Prostate gland (tissue), 2 donors: ENCODE data around the gene KL. TPM values are rescaled to one million over a fixed set of nuclear protein-coding genes. Genes with fewer than 3 reads are reported as not detected.

ENCODE experiments used
- DNase-seq: peaks from one replicate; pipeline ENCODE4 v3.0.0-alpha.2; 2019; ENCODE audit warnings: low spot score
- H3K27ac ChIP-seq, 2 donors: fragments of 200-600 bp; sonication (generic); 2 replicates each; pipeline ENCODE4 v1.5.1; 2017 to 2019
- H3K27me3 ChIP-seq: fragments of 200-600 bp; sonication (generic); replicated peaks from 2 replicates; pipeline ENCODE4 v1.5.1; 2019; ENCODE audit not compliant: insufficient read depth
- H3K36me3 ChIP-seq, 2 donors: fragments of 200-600 bp; sonication (generic); 1 replicate in 1 of 2; 2 replicates in 1 of 2; pipeline versions ENCODE4 v1.5.1 to v1.8.1; 2017 to 2019
- H3K4me1 ChIP-seq: fragments of 200-600 bp; sonication (generic); replicated peaks from 2 replicates; pipeline ENCODE4 v1.5.1; 2019
- H3K4me3 ChIP-seq, 2 donors: fragments of 200-600 bp; sonication (generic); 2 replicates each; pipeline ENCODE4 v1.5.1; 2017 to 2019
- H3K9me3 ChIP-seq: fragments of 200-600 bp; sonication (generic); 2 replicates; pipeline ENCODE4 v1.5.1; 2017
- CTCF ChIP-seq, 4 experiments: fragments of 200-600 bp in 2 of 4; fragments of 450-650 bp in 2 of 4; sonication (generic) in 2 of 4; IDR thresholded peaks; 1 replicate in 3 of 4; 2 replicates in 1 of 4; pipeline ENCODE4 v1.5.1; 2016 to 2019; ENCODE audit warnings: antibody characterized with exemption in 4 of 4, mild to moderate bottlenecking in 2 of 4, moderate library complexity in 2 of 4
- POLR2A ChIP-seq: fragments of 450-650 bp; IDR thresholded peaks from one replicate; pipeline ENCODE4 v1.6.1; 2016; ENCODE audit warnings: antibody characterized with exemption, mild to moderate bottlenecking
- POLR2AphosphoS5 ChIP-seq: sonication (generic); formaldehyde crosslinking; IDR thresholded peaks from one replicate; pipeline ENCODE4 v1.6.1; 2017; ENCODE audit warnings: antibody characterized with exemption
- WGBS: methylation state at CpG from one replicate; pipeline ENCODE4 v1.1.5; 2018; 5-methylcytosine and 5-hydroxymethylcytosine counted together
- intact Hi-C: fragments of 100-400 bp; cut with DNase I; formaldehyde crosslinking; loops from one replicate; pipeline ENCODE4 v1.14.2; 2022
- total RNA-seq, 2 donors: library from RNA; depleted of rRNA; stranded (reverse); fragments of >200 nt; gene quantifications; one replicate each; pipeline ENCODE4 v1.1.0, GENCODE V29; 2016

KL gene
- total RNA-seq, 2 donors from 2014 or later: 13.9 to 46.8 TPM

DNA sequence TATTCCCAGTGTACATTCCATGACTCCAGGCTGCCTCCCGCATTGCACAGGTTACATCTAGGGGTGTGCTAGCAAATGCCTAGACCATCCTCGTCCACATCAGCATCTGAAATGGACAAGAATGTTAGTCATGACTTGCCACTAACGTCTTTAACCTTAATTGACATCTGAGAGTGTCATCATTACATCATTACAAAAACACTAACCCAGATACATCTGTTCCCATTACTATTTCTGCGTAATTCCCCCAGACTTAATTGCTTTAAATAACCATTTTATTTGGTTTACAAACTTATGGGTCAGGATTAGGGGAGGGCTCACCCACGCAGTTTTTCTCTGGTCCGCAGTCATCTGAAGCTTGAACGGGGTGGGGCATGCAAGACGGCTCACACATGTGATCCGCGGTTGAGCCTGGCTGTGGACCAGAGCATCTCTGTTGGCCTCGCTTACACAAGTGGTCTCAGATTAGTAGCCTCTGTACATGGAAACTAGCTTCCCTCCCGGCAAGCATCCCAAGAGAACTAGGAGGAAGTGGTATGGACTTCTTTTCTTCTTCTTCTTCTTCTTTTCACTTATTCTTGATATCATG, 15.9 kb downstream of the KL start:
- Histone ChIP-seq H3K27ac (no peak overlapping the region), H3K4me3 (no peak overlapping the region), H3K4me1 (no peaks in the 10 kb centered on the region), H3K9me3 (no peaks in the 10 kb centered on the region), H3K36me3 (no peaks in the 10 kb centered on the region), H3K27me3 (no peaks in the 10 kb centered on the region)
- TF ChIP-seq POLR2A: no peak
- no peak for TF ChIP-seq CTCF (IDR thresholded peaks at IDR 0.05)
- TF ChIP-seq POLR2AphosphoS5: no peak
- WGBS: 89% methylated on average over 12 of the region's 12 CpGs
- DNase-seq: no peak
- intact Hi-C loops: no loop called here

DNA sequence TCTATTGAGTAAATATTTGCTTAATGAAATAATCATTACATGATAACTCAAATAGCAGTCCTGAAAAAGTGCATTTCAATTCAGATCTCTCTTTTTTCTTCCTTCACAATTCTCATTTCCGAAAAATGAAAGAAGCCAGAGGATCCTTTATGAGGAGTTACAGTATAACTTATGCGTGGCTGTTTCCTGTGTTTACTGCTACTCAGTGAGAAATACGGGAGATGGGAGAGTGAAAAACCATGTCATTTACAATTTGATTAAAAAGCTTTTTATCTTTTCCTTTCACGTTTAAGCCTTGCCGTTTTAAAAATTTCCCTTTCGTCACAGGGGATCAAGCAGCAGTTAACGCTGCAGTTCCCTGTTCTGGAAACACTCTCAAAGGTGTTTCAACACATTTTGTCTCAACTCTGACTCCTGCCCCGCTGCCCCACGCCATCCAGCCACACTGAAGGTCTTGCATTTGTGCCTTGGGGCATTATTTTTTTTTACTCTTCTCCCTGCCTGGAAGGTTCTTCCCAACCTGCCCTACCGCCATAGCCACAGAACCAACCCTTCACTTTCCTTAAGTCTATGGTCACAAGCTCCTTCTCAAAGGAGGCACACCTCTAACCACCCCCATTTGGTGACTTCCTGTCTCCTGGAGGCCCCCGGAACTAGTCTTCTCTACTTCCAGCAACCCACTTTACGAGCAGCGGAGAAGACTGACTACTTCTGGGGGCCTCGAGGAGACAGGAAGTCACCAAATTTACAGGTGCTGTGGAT, 17.0 kb downstream of the KL start:
- Histone ChIP-seq H3K9me3 (no peaks in the 10 kb centered on the region), H3K4me1 (no peaks in the 10 kb centered on the region), H3K27ac (no peak overlapping the region), H3K4me3 (no peak overlapping the region), H3K27me3 (no peaks in the 10 kb centered on the region), H3K36me3 (no peaks in the 10 kb centered on the region)
- intact Hi-C loops: no loop called here
- TF ChIP-seq POLR2A: no peak
- no peak for TF ChIP-seq POLR2AphosphoS5
- no peak for TF ChIP-seq CTCF (IDR thresholded peaks at IDR 0.05)
- no peak for DNase-seq
- WGBS: 73% methylated on average over 14 of the region's 14 CpGs

GRCh38 chr13:33033986-33034385, 17.8 kb downstream of the KL start:
- H3K27ac ChIP-seq: no peak overlapping the region
- intact Hi-C loops: no loop called here
- no peaks in the 10 kb centered on the region for H3K4me1 ChIP-seq
- no peaks in the 10 kb centered on the region for H3K9me3 ChIP-seq
- no peaks in the 10 kb centered on the region for H3K27me3 ChIP-seq
- no peaks in the 10 kb centered on the region for H3K36me3 ChIP-seq
- no peak overlapping the region for H3K4me3 ChIP-seq
- no peak for TF ChIP-seq POLR2A
- TF ChIP-seq CTCF (IDR thresholded peaks at IDR 0.05): no peak
- TF ChIP-seq POLR2AphosphoS5: no peak
- no peak for DNase-seq

DNA sequence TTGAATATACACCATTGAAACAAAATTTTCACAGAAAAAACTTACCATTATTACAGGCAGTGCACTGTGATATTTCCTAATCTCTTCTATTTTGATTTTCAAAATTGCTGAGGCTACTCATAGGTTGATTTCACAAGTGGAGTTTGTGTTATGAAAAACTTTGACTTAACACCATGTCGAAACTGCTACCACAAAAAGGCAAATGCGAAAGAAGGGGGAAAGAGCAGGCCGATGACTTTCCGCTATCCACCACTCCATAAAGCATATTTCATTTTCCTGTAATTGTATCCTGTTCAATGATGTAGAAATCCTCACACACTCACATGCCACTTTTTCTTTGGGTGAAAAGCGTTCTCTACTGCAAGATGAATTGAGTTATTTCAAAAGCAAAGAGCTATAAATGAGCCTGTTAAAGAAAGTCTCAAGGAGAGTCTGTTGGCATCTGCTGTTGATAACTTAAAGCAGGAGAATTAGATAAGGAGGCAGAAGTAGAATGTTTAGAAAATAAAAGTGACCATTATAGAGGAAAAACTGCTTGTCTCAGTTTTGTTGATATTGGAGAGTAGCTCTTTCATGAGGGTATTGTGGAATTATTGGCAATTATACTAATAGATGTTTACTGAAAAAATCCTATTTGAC, 18.8 kb downstream of the KL start:
- no peak overlapping the region for H3K4me3 ChIP-seq
- intact Hi-C loops: no loop called here
- WGBS: 95% methylated on average over 5 of the region's 5 CpGs

More for the DNA sequence above, 18.8 kb downstream of the KL start:
- H3K36me3 ChIP-seq: no peaks in the 10 kb centered on the region
- TF ChIP-seq POLR2AphosphoS5 (no peak), CTCF (IDR thresholded peaks at IDR 0.05) (no peak), POLR2A (no peak)
- no peaks in the 10 kb centered on the region for H3K27me3 ChIP-seq
- no peaks in the 10 kb centered on the region for H3K9me3 ChIP-seq
- DNase-seq: no peak
- no peaks in the 10 kb centered on the region for H3K4me1 ChIP-seq
- H3K27ac ChIP-seq: no peak overlapping the region
